K562 (cell line): Measurements from ENCODE around the gene KIAA0930.

Experiments used
- BHLHE40 ChIP-seq: IDR thresholded peaks from 2 replicates; pipeline ENCODE4 v1.6.1; 2011; ENCODE audit warnings: low read length, improper control_type of control experiment
- BRF1 ChIP-seq: IDR thresholded peaks from 3 replicates; pipeline ENCODE4 v1.6.1; 2011; ENCODE audit warnings: borderline replicate concordance, mild to moderate bottlenecking; ENCODE audit not compliant: insufficient read length; ENCODE audit errors: extremely low read depth
- CTCF ChIP-seq, 3 experiments: IDR thresholded peaks in 2 of 3; conservative IDR thresholded peaks in 1 of 3; 2 replicates each; pipeline ENCODE4 v1.5.1; 2011 to 2012; ENCODE audit warnings: low read length in 3 of 3, mild to moderate bottlenecking in 3 of 3, control low read depth in 2 of 3, improper control_type of control experiment in 1 of 3, inconsistent platforms in 1 of 3, low read depth in 1 of 3, mixed read lengths in 1 of 3, moderate library complexity in 1 of 3; ENCODE audit not compliant: insufficient read depth in 2 of 3
- JUND ChIP-seq, 2 experiments: IDR thresholded peaks; 2 replicates in 1 of 2; 3 replicates in 1 of 2; pipeline ENCODE4 v1.6.1; 2011; ENCODE audit warnings: borderline replicate concordance in 2 of 2, low read depth in 2 of 2, low read length in 2 of 2, improper control_type of control experiment in 1 of 2, missing biosample characterization in 1 of 2, missing genetic modification characterization in 1 of 2, missing genetic modification reagents in 1 of 2
- MAFF ChIP-seq: IDR thresholded peaks from 2 replicates; pipeline ENCODE4 v1.6.1; 2012; ENCODE audit warnings: low read length, improper control_type of control experiment
- NCOR1 ChIP-seq: fragments of 450-650 bp; IDR thresholded peaks from 2 replicates; pipeline ENCODE4 v1.6.1; 2016; ENCODE audit warnings: mild to moderate bottlenecking, moderate library complexity
- RFX5 ChIP-seq: IDR thresholded peaks from 2 replicates; pipeline ENCODE4 v1.6.1; 2011; ENCODE audit warnings: low read depth, mild to moderate bottlenecking, improper control_type of control experiment, low read length
- TBP ChIP-seq: optimal IDR thresholded peaks from 2 replicates; pipeline ENCODE3; 2011; ENCODE audit warnings: low read depth, low read length, improper control_type of control experiment
- ZNF639 ChIP-seq, 2 experiments: fragments of 200-800 bp in 1 of 2; sonication (Bioruptor generic) in 1 of 2; sonication (generic) in 1 of 2; formaldehyde crosslinking in 1 of 2; IDR thresholded peaks in 1 of 2; conservative IDR thresholded peaks in 1 of 2; 2 replicates each; pipeline versions ENCODE4 v1.5.0 to v1.6.1; 2016 to 2020; ENCODE audit warnings: missing compliant biosample characterization in 1 of 2, missing genetic modification characterization in 1 of 2, missing genetic modification reagents in 1 of 2

DNA sequence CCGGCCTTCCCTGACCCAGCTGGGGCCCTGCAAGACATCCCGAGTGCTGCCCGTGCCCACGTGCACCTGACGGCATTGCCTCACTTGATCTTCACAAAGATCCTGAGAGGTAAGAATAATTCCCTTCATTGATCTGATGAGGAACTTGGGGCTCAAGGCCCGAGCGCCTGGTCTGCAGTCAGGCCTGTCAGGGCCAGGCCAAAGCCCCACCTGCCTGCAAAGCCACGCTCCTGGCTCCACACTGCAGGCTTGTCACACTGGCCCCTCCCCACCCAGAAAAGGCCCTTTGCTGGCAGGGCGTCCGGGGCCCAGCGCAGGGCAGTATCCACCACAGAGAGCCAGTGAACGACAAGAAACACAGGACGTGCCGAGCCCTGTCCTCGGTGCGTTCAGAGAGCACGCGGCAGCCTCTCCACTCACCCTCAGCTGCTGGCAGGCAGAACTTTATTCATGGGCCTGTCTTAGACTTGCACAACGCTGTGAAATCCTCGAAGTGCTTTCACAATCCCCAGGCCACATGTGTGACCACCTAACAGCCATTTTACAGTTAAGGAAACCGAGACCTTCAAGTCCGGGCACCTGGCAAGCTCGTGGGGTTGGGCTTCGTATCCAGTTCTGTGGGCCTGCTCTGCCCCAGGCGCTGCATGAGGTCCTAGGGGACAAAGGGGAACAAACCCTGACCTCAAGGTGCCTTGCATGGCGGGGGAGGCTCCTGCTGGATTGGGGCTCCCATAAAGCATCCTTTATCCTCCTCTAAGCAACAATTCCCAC lies 14.8 kb downstream of the KIAA0930 start:
- no peak for TF ChIP-seq MAFF
- TF ChIP-seq ZNF639 (CRISPR knock-in tag; conservative IDR thresholded peaks at IDR 0.05 in 1 of 2, IDR thresholded peaks at IDR 0.05 in 1 of 2) = no peak
- TF ChIP-seq CTCF (IDR thresholded peaks at IDR 0.05 in 2 of 3, conservative IDR thresholded peaks at IDR 0.05 in 1 of 3; ENCODE audit: insufficient read depth in 2 of 3, low read depth in 1 of 3, low read length in 3 of 3) = no peak
- TF ChIP-seq JUND (IDR thresholded peaks at IDR 0.05; ENCODE audit: borderline replicate concordance, low read depth, low read length) = no peak
- no peak for TF ChIP-seq JUND (tag; IDR thresholded peaks at IDR 0.05; ENCODE audit: borderline replicate concordance, low read depth, low read length)
- no peak for TF ChIP-seq NCOR1
- no peak for TF ChIP-seq BHLHE40
- no peak for TF ChIP-seq TBP
- TF ChIP-seq RFX5 = no peak
- TF ChIP-seq BRF1 = no peak
